K562 (cell line): ENCODE measurements around the gene SARS1. TPM values are rescaled to one million over a fixed set of nuclear protein-coding genes. Genes with fewer than 3 reads are reported as not detected.

Experiments used
- ADNP ChIP-seq: fragments of 200-800 bp; sonication (Bioruptor generic); IDR thresholded peaks from 2 replicates; pipeline ENCODE4 v1.6.1; 2016; ENCODE audit warnings: missing genetic modification characterization, missing compliant biosample characterization
- CHD1 ChIP-seq: fragments of 200-600 bp; sonication (generic); IDR thresholded peaks from one replicate; pipeline ENCODE4 v1.6.1; 2012; ENCODE audit warnings: mild to moderate bottlenecking, moderate library complexity, low read length, inconsistent platforms
- ETV1 ChIP-seq: fragments of 450-650 bp; conservative IDR thresholded peaks from 2 replicates; pipeline ENCODE4 v1.6.1; 2016; ENCODE audit warnings: missing genetic modification characterization, control low read depth, low read depth, missing compliant biosample characterization
- GABPA ChIP-seq: fragments of 200-800 bp; sonication (Bioruptor generic); conservative IDR thresholded peaks from 2 replicates; pipeline ENCODE4 v1.6.1; 2016; ENCODE audit warnings: low read depth, missing genetic modification characterization, missing compliant biosample characterization
- HMG20B ChIP-seq: fragments of 250-450 bp; sonication (Bioruptor Pico); IDR thresholded peaks from 2 replicates; pipeline ENCODE4 v1.5.0; 2021; ENCODE audit warnings: mild to moderate bottlenecking
- RBM39 ChIP-seq: fragments of 200-400 bp; formaldehyde crosslinking; optimal IDR thresholded peaks from 2 replicates; pipeline ENCODE3; 2018; ENCODE audit warnings: low read depth, low read length
- SPI1 ChIP-seq: IDR thresholded peaks from 2 replicates; pipeline ENCODE4 v1.6.1; 2011; ENCODE audit warnings: low read depth, low read length, control low read depth, borderline replicate concordance
- ZBTB49 ChIP-seq: sonication (generic); formaldehyde crosslinking; IDR thresholded peaks from 2 replicates; pipeline ENCODE4 v1.8.0; 2022; ENCODE audit warnings: missing genetic modification reagents, mild to moderate bottlenecking, borderline replicate concordance
- ZNF274 ChIP-seq: IDR thresholded peaks from 2 replicates; pipeline ENCODE4 v1.6.1; 2011; ENCODE audit warnings: low read depth, mild to moderate bottlenecking, low read length, moderate library complexity, borderline replicate concordance
- ZNF609 ChIP-seq: sonication (generic); formaldehyde crosslinking; IDR thresholded peaks from 2 replicates; pipeline ENCODE4 v1.8.1; 2023; ENCODE audit warnings: missing genetic modification reagents, mild to moderate bottlenecking, borderline replicate concordance
- polyA plus RNA-seq, 8 experiments: library from polyadenylated mRNA; depleted of rRNA in 4 of 8; stranded (reverse) in 5 of 8; unstranded in 3 of 8; fragments of >200 nt; fragmentation: Nextera tagmentation in 2 of 8; fragmentation: Illumina TruSeq in 1 of 8; extraction: Ambion mirVana in 2 of 8; extraction: Trizol in 1 of 8; gene quantifications; 2 replicates each; pipeline versions ENCODE4 v1.2.1 to v1.2.3, GENCODE V29; 2011 to 2014; ENCODE audit warnings: inconsistent platforms in 1 of 8, missing spikeins in 1 of 8
- total RNA-seq, 7 experiments: library from RNA; depleted of rRNA in 6 of 7; stranded (reverse); fragments of >200 nt in 6 of 7; fragmentation: Illumina TruSeq in 2 of 7; extraction: Trizol in 2 of 7; gene quantifications; 2 replicates each; pipeline versions ENCODE4 v1.2.1 to v1.2.3, GENCODE V29; 2011 to 2021; ENCODE audit warnings: low replicate concordance in 1 of 7
- TF ChIP-seq, protein P1 (sequence below): fragments of 450-650 bp; IDR thresholded peaks from 2 replicates; pipeline ENCODE4 v1.6.1; 2016; ENCODE audit warnings: antibody characterized with exemption

The SARS1 gene
- total and polyA plus RNA-seq, 9 of the 15 experiments (the other 6 are each of a cell fraction or from before 2014, with no cell fraction given), result 221 to 623 (median 254) TPM

GRCh38 chr1:109167001-109167506, 46.7 kb upstream of the SARS1 start (continued):
- TF ChIP-seq, protein P1, sequence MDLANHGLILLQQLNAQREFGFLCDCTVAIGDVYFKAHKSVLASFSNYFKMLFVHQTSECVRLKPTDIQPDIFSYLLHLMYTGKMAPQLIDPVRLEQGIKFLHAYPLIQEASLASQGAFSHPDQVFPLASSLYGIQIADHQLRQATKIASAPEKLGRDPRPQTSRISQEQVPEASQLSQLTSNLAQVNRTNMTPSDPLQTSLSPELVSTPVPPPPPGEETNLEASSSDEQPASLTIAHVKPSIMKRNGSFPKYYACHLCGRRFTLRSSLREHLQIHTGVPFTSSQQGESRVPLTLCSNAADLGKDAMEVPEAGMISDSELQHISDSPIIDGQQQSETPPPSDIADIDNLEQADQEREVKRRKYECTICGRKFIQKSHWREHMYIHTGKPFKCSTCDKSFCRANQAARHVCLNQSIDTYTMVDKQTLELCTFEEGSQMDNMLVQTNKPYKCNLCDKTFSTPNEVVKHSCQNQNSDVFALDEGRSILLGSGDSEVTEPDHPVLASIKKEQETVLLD, result no peak
- TF ChIP-seq ZNF609 (no peak), ZNF274 (no peak), ETV1 (tag) (peak; percentile 36; the same call in 1 of the 2 replicates), GABPA (tag) (peak; percentile 42; the same call in 1 of the 2 replicates), ZBTB49 (CRISPR knock-in tag) (no peak), RBM39 (no peak), HMG20B (CRISPR knock-in tag) (no peak), SPI1 (no peak), ADNP (tag) (no peak), CHD1 (no peak)
